PFSK-1 (cell line): ENCODE data around the gene C1orf141.

ENCODE experiments used
- FOXP2 ChIP-seq: optimal IDR thresholded peaks from 2 replicates; pipeline ENCODE3; 2011; ENCODE audit warnings: borderline replicate concordance, control low read depth, inconsistent platforms; ENCODE audit not compliant: insufficient read depth; ENCODE audit errors: extremely low read length, extremely low read depth
- POLR2AphosphoS5 ChIP-seq: IDR thresholded peaks from 2 replicates; pipeline ENCODE4 v1.6.1; 2012; ENCODE audit warnings: low read depth, mild to moderate bottlenecking, control low read depth, low read length, moderate library complexity
- SIN3A ChIP-seq: IDR thresholded peaks from 2 replicates; pipeline ENCODE4 v1.6.1; 2012; ENCODE audit warnings: mild to moderate bottlenecking, low read length, moderate library complexity, borderline replicate concordance; ENCODE audit not compliant: insufficient read depth
- TAF1 ChIP-seq: IDR thresholded peaks from 2 replicates; pipeline ENCODE4 v1.6.1; 2012; ENCODE audit warnings: low read length, control low read depth, borderline replicate concordance; ENCODE audit not compliant: insufficient read depth
- TF ChIP-seq, protein P1 (sequence below), 2 experiments: IDR thresholded peaks; 2 replicates each; pipeline versions ENCODE4 v1.6.1 to v1.8.0; 2011 to 2012; ENCODE audit warnings: low read depth in 2 of 2, low read length in 2 of 2, control low read depth in 1 of 2, inconsistent platforms in 1 of 2, mild to moderate bottlenecking in 1 of 2, moderate library complexity in 1 of 2; ENCODE audit not compliant: insufficient read depth in 1 of 2

C1orf141 gene

DNA sequence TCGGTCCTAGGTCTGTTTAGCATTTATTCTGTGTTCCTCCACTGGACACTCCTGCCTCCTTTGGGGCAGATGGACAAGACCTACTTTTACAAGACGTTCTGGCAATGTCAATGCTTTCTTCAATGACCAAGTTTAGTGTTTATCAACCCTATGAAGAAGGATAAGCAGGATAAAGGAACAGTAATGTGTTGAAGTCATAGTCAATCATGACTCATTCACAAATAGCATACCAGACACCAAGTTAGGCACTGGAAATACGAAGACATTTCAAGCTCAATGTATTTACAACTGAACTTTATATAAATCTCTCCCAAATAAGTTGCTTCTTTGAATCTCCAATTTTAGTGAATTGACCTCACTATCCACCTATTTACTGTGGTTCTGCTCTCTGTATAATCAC lies 76.0 kb downstream of the C1orf141 start:
- TF ChIP-seq, protein P1, sequence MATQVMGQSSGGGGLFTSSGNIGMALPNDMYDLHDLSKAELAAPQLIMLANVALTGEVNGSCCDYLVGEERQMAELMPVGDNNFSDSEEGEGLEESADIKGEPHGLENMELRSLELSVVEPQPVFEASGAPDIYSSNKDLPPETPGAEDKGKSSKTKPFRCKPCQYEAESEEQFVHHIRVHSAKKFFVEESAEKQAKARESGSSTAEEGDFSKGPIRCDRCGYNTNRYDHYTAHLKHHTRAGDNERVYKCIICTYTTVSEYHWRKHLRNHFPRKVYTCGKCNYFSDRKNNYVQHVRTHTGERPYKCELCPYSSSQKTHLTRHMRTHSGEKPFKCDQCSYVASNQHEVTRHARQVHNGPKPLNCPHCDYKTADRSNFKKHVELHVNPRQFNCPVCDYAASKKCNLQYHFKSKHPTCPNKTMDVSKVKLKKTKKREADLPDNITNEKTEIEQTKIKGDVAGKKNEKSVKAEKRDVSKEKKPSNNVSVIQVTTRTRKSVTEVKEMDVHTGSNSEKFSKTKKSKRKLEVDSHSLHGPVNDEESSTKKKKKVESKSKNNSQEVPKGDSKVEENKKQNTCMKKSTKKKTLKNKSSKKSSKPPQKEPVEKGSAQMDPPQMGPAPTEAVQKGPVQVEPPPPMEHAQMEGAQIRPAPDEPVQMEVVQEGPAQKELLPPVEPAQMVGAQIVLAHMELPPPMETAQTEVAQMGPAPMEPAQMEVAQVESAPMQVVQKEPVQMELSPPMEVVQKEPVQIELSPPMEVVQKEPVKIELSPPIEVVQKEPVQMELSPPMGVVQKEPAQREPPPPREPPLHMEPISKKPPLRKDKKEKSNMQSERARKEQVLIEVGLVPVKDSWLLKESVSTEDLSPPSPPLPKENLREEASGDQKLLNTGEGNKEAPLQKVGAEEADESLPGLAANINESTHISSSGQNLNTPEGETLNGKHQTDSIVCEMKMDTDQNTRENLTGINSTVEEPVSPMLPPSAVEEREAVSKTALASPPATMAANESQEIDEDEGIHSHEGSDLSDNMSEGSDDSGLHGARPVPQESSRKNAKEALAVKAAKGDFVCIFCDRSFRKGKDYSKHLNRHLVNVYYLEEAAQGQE (IDR thresholded peaks at IDR 0.05; ENCODE audit: insufficient read depth in 1 of 2, low read depth in 2 of 2, low read length in 2 of 2), result no peak
- TF ChIP-seq TAF1 (no peak), POLR2AphosphoS5 (no peak), SIN3A (no peak), FOXP2 (no peak)

DNA sequence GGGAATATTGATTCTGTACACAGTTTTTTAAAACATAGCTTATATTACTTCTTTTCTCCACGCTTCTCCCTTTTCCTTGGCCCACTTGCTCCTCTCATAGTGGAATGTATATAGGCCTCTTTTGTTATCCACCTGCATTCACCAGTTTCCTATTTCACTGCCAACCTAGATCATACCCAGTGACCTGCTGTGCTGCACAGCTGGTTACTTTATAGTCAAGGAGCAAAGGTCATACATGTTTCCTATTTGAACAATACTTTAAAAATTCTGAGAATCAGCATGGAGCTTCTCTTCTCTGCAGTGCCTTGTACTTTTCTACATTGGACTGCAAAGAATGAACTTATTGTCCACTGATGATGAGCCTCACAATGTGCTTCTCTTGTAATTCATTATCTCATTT lies 76.5 kb downstream of the C1orf141 start:
- TF ChIP-seq, protein P1 (IDR thresholded peaks at IDR 0.05; ENCODE audit: insufficient read depth in 1 of 2, low read depth in 2 of 2, low read length in 2 of 2), result no peak
- TF ChIP-seq POLR2AphosphoS5 (no peak), SIN3A (no peak), TAF1 (no peak), FOXP2 (no peak)

- TF ChIP-seq, protein P1 (IDR thresholded peaks at IDR 0.05; ENCODE audit: insufficient read depth in 1 of 2, low read depth in 2 of 2, low read length in 2 of 2), result 0 out of 4 replicates have a peak, but pooled peaks of 1 of the 2 experiments have one; percentile 23
- TF ChIP-seq SIN3A (no peak), POLR2AphosphoS5 (peak; percentile 64), TAF1 (peak; percentile 69; the same call in 1 of the 2 replicates)
Observed at GRCh38 chr1:67053785-67054772, 80.7 kb downstream of the C1orf141 start, which contains the start of gene SLC35D1. Gene SLC35D1 (minus strand): TSS chr1:67054148. CDS start chr1:67054013, 135 bp downstream.

- no peak for TF ChIP-seq POLR2AphosphoS5
- TF ChIP-seq, protein P1 (IDR thresholded peaks at IDR 0.05; ENCODE audit: insufficient read depth in 1 of 2, low read depth in 2 of 2, low read length in 2 of 2), result no peak
- no peak for TF ChIP-seq TAF1
- no peak for TF ChIP-seq FOXP2
- TF ChIP-seq SIN3A, result no peak
Observed at GRCh38 chr1:67053535-67053784, 81.3 kb downstream of the C1orf141 start.
